ENCODE results near the gene SMG6.

DNA sequence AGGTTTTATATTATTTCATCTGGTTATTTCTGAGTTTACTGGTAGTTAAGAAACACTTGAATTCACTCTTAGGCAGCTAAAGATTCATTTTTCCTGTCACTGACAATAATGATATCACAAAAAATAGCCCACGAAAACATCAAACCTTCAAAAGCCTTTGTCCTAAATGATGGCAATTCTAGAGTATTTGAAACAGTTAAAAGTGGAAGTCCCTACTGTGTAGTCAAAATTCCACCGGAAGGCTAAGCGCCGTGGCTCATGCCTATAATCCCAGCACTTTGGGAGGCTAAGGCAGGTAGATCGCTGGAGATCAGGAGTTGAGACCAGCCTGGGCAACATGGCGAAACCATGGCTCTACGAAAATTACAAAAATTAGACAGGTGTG is 145.2 kb downstream of the SMG6 start:
- TF ChIP-seq, protein P1, sequence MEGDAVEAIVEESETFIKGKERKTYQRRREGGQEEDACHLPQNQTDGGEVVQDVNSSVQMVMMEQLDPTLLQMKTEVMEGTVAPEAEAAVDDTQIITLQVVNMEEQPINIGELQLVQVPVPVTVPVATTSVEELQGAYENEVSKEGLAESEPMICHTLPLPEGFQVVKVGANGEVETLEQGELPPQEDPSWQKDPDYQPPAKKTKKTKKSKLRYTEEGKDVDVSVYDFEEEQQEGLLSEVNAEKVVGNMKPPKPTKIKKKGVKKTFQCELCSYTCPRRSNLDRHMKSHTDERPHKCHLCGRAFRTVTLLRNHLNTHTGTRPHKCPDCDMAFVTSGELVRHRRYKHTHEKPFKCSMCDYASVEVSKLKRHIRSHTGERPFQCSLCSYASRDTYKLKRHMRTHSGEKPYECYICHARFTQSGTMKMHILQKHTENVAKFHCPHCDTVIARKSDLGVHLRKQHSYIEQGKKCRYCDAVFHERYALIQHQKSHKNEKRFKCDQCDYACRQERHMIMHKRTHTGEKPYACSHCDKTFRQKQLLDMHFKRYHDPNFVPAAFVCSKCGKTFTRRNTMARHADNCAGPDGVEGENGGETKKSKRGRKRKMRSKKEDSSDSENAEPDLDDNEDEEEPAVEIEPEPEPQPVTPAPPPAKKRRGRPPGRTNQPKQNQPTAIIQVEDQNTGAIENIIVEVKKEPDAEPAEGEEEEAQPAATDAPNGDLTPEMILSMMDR (IDR thresholded peaks at IDR 0.05; ENCODE audit: extremely low read depth in 1 of 2, insufficient read depth in 1 of 2, low read depth in 1 of 2, low read length in 2 of 2) = no peak
- TF ChIP-seq POLR2A (IDR thresholded peaks at IDR 0.05; ENCODE audit: low read depth, low read length) = no peak
- TF ChIP-seq EZH2 (IDR thresholded peaks at IDR 0.05; ENCODE audit: borderline replicate concordance, low read depth, low read length, severe bottlenecking) = no peak
- TF ChIP-seq MYC (IDR thresholded peaks at IDR 0.05; ENCODE audit: low read depth, low read length) = no peak
- TF ChIP-seq POLR2AphosphoS5 (IDR thresholded peaks at IDR 0.05; ENCODE audit: insufficient read depth, low read depth, low read length) = no peak
- TF ChIP-seq JUN (IDR thresholded peaks at IDR 0.05; ENCODE audit: borderline replicate concordance, insufficient read depth, insufficient read length, low read depth) = no peak
- TF ChIP-seq, protein P2, sequence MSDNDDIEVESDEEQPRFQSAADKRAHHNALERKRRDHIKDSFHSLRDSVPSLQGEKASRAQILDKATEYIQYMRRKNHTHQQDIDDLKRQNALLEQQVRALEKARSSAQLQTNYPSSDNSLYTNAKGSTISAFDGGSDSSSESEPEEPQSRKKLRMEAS (IDR thresholded peaks at IDR 0.05; ENCODE audit: insufficient read depth, insufficient read length) = no peak
- no peak for TF ChIP-seq GATA2 (IDR thresholded peaks at IDR 0.05; ENCODE audit: insufficient read depth, insufficient read length, low read depth, low read length)
